IPS-20b (cell line): Measurements from ENCODE around the gene A1BG.

ENCODE experiments used
- H3K27ac ChIP-seq: one replicate; pipeline ENCODE4 v1.5.1; 2013; ENCODE audit warnings: low read length
- H3K27me3 ChIP-seq: 2 replicates; pipeline ENCODE4 v1.6.1; 2013; ENCODE audit warnings: mild to moderate bottlenecking, low read length, inconsistent platforms; ENCODE audit not compliant: insufficient read depth
- H3K36me3 ChIP-seq: 2 replicates; pipeline ENCODE4 v1.6.1; 2013; ENCODE audit warnings: low read depth, mild to moderate bottlenecking, inconsistent platforms, low read length, moderate library complexity; ENCODE audit not compliant: insufficient read depth
- H3K4me1 ChIP-seq: 2 replicates; pipeline ENCODE4 v1.6.1; 2013; ENCODE audit warnings: mild to moderate bottlenecking, control low read depth, inconsistent platforms, low read length, moderate library complexity; ENCODE audit not compliant: insufficient read depth
- H3K4me3 ChIP-seq: 2 replicates; pipeline ENCODE4 v1.5.1; 2013; ENCODE audit warnings: mild to moderate bottlenecking, low read length, inconsistent platforms
- H3K9ac ChIP-seq: 2 replicates; pipeline ENCODE4 v1.6.1; 2013; ENCODE audit warnings: low read depth, mild to moderate bottlenecking, inconsistent platforms, low read length, moderate library complexity
- H3K9me3 ChIP-seq: 2 replicates; pipeline ENCODE4 v1.6.1; 2013; ENCODE audit warnings: mild to moderate bottlenecking, low read depth, low read length, inconsistent platforms; ENCODE audit not compliant: insufficient read depth

A1BG gene

DNA sequence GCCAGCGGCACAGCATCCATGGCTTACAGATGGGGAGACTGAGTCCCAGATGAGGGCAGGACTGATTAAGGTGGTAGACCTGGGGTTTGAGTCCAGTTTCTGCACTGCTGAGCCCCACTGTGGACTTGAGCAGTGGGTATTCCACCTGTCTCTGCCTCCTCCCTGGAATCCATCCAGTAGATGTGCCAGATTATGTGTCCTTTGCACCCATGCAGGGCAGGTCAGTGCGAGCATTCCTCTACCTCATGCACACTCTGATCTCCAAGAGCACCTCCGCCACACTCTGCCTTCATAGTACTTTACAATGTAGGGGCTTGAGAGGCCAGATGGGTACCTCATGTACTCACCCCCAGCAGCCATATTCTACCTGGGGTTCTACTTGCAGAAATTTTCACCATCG, 16.5 kb downstream of the A1BG start:
- Histone ChIP-seq H3K9me3 (peaks cover 6% of the 10 kb centered on the region; the same call in 1 of the 2 replicates), H3K4me3 (no peak overlapping the region), H3K9ac (no peak overlapping the region), H3K27ac (no peak overlapping the region), H3K4me1 (no peaks in the 10 kb centered on the region), H3K27me3 (no peaks in the 10 kb centered on the region), H3K36me3 (peaks cover 21% of the 10 kb centered on the region; the same call in 1 of the 2 replicates)

- no peak overlapping the region for H3K4me3 ChIP-seq
- H3K4me1 ChIP-seq, result no peaks in the 10 kb centered on the region
- peaks cover 21% of the 10 kb centered on the region; the same call in 1 of the 2 replicates for H3K36me3 ChIP-seq
- no peak overlapping the region for H3K9ac ChIP-seq
- H3K9me3 ChIP-seq, result peaks cover 6% of the 10 kb centered on the region; the same call in 1 of the 2 replicates
- H3K27me3 ChIP-seq, result no peaks in the 10 kb centered on the region
- H3K27ac ChIP-seq, result no peak overlapping the region
These were observed 17.1 kb downstream of the A1BG start for GRCh38 chr19:58336216-58336615.

- no peak overlapping the region for H3K4me3 ChIP-seq
- peaks cover 6% of the 10 kb centered on the region; the same call in 1 of the 2 replicates for H3K9me3 ChIP-seq
- peaks cover 21% of the 10 kb centered on the region; the same call in 1 of the 2 replicates for H3K36me3 ChIP-seq
- H3K27ac ChIP-seq, result no peak overlapping the region
- no peaks in the 10 kb centered on the region for H3K27me3 ChIP-seq
- no peaks in the 10 kb centered on the region for H3K4me1 ChIP-seq
- H3K9ac ChIP-seq, result no peak overlapping the region
These were observed 17.7 kb downstream of the A1BG start for GRCh38 chr19:58335630-58336029.

DNA sequence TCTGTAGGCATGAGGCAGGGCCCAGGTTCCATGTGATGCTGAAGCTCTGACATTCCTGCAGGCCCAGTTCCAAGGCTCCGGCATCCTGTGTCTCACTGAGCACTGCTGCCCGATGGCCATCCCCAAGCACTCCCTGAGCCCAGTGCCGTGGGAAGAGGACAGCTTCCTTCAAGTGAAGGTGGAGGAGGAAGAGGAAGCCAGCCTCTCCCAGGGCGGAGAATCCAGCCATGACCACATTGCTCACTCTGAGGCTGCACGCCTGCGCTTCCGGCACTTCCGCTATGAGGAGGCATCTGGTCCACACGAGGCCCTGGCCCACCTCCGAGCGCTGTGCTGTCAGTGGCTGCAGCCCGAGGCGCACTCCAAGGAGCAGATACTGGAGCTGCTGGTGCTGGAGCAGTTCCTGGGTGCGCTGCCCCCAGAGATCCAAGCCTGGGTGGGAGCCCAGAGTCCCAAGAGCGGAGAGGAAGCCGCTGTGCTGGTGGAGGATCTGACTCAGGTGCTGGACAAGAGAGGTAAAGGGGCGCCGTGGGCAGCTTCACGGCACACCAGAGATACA, 18.5 kb downstream of the A1BG start:
- Histone ChIP-seq H3K9me3 (peaks cover 6% of the 10 kb centered on the region; the same call in 1 of the 2 replicates), H3K4me3 (no peak overlapping the region), H3K4me1 (no peaks in the 10 kb centered on the region), H3K36me3 (peaks cover 21% of the 10 kb centered on the region; the same call in 1 of the 2 replicates), H3K27ac (no peak overlapping the region), H3K9ac (no peak overlapping the region), H3K27me3 (no peaks in the 10 kb centered on the region)

DNA sequence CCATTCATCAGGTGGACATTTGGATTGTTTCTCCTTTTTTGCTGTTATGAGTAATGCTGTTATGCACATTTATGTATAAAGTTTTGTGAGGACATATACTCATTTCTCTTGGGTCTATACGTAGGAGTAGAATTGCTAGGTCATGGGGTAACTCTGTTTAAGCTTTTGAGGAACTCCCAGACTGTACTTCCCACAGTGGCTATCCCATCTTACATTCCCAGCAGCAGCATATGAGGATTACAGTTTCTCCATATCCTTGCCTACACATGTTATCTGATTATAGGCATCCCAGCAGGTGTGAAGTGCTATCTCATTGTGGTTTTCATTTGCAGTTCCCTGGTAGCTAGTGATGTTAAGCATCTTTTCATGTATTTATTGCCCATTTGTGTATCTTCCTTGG, 20.6 kb downstream of the A1BG start:
- no peaks in the 10 kb centered on the region for H3K9me3 ChIP-seq
- H3K9ac ChIP-seq, result no peak overlapping the region
- H3K4me3 ChIP-seq, result no peak overlapping the region
- no peak overlapping the region for H3K27ac ChIP-seq
- no peaks in the 10 kb centered on the region for H3K4me1 ChIP-seq
- H3K27me3 ChIP-seq, result no peaks in the 10 kb centered on the region
- H3K36me3 ChIP-seq, result peaks cover 11% of the 10 kb centered on the region; the same call in 1 of the 2 replicates

- H3K27me3 ChIP-seq, result no peaks in the 10 kb centered on the region
- no peak overlapping the region for H3K4me3 ChIP-seq
- no peak overlapping the region for H3K27ac ChIP-seq
- 0 out of 2 replicates have a peak, but pooled peaks cover 2% of the 10 kb centered on the region for H3K36me3 ChIP-seq
- H3K9me3 ChIP-seq, result no peaks in the 10 kb centered on the region
- H3K9ac ChIP-seq, result no peak overlapping the region
- no peaks in the 10 kb centered on the region; the same call in 1 of the 2 replicates for H3K4me1 ChIP-seq
These were observed 22.8 kb downstream of the A1BG start for GRCh38 chr19:58330458-58330857.

DNA sequence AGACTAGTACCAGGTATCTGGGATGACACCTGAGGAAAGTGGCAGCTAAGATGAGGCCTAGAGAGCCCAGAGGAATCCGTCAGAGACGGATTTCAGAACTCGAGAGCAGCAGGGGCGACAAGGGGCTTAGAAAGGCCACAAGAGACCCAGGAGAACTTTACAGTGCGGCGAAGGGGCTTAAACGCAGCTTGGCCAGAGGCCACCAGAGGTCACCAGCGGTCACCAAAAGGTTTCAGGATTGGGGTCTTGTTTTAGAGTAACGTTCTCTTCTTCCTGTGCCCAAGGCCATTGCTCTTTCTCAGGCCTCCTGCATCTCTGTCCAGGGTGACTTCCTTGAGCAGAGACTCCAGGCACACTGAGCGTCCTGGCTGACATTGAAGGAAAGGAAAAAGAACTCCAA, 24.3 kb downstream of the A1BG start:
- no peak overlapping the region for H3K27ac ChIP-seq
- no peak overlapping the region for H3K4me3 ChIP-seq
- no peaks in the 10 kb centered on the region for H3K36me3 ChIP-seq
- no peaks in the 10 kb centered on the region; the same call in 1 of the 2 replicates for H3K4me1 ChIP-seq
- no peaks in the 10 kb centered on the region for H3K9me3 ChIP-seq
- H3K9ac ChIP-seq, result no peak overlapping the region
- no peaks in the 10 kb centered on the region for H3K27me3 ChIP-seq

- H3K27ac ChIP-seq, result no peak within 1 kb of the TSS
- no peaks in the 10 kb centered on the region for H3K36me3 ChIP-seq
- H3K9me3 ChIP-seq, result no peaks in the 10 kb centered on the region
- H3K4me1 ChIP-seq, result no peaks in the 10 kb centered on the region; the same call in 1 of the 2 replicates
- no peaks in the 10 kb centered on the region for H3K27me3 ChIP-seq
- peak within 1 kb of the TSS; percentile 93 for H3K4me3 ChIP-seq
- peak within 1 kb of the TSS; percentile 91 for H3K9ac ChIP-seq
These were observed 26.2 kb downstream of the A1BG start, which contains the start of gene ZSCAN22 for GRCh38 chr19:58326914-58327726. Gene ZSCAN22 (plus strand): TSS chr19:58326994. CDS start chr19:58334803, 7,809 bp downstream.

GRCh38 chr19:58326501-58326913, 26.8 kb downstream of the A1BG start:
- no peaks in the 10 kb centered on the region for H3K27me3 ChIP-seq
- H3K4me3 ChIP-seq, result peak overlapping the region; percentile 93
- H3K9ac ChIP-seq, result peak overlapping the region; percentile 91
- H3K36me3 ChIP-seq, result no peaks in the 10 kb centered on the region
- H3K27ac ChIP-seq, result no peak overlapping the region
- H3K4me1 ChIP-seq, result no peaks in the 10 kb centered on the region; the same call in 1 of the 2 replicates
- H3K9me3 ChIP-seq, result no peaks in the 10 kb centered on the region

GRCh38 chr19:58325311-58326022, 27.8 kb downstream of the A1BG start:
- H3K27me3 ChIP-seq, result no peaks in the 10 kb centered on the region
- H3K27ac ChIP-seq, result no peak overlapping the region
- peak overlapping the region; percentile 93 for H3K4me3 ChIP-seq
- peak overlapping the region; percentile 91; the same call in 1 of the 2 replicates for H3K9ac ChIP-seq
- no peaks in the 10 kb centered on the region for H3K9me3 ChIP-seq
- no peaks in the 10 kb centered on the region; the same call in 1 of the 2 replicates for H3K4me1 ChIP-seq
- H3K36me3 ChIP-seq, result no peaks in the 10 kb centered on the region

- Histone ChIP-seq H3K4me3 (no peak overlapping the region), H3K36me3 (peaks cover 16% of the 10 kb centered on the region), H3K27me3 (no peaks in the 10 kb centered on the region), H3K4me1 (no peaks in the 10 kb centered on the region), H3K9me3 (no peaks in the 10 kb centered on the region), H3K27ac (no peak overlapping the region), H3K9ac (no peak overlapping the region)
These were observed 34.1 kb downstream of the A1BG start for GRCh38 chr19:58319241-58319640.
